Measurements from ENCODE around the gene ZFHX3. TPM values are rescaled to one million over a fixed set of nuclear protein-coding genes. Genes with fewer than 3 reads are reported as not detected.

ZFHX3 gene
- total and polyA plus RNA-seq, 2 donors (not counting 1 experiment from before 2014, with no cell fraction given): 0.54 to 6.6 TPM

GRCh38 chr16:72788269-72788809 lies 259.6 kb downstream of the ZFHX3 start:
- peaks cover 14% of the 10 kb centered on the region for H3K4me1 Mint-ChIP-seq
- WGBS (ENCODE audit: insufficient coverage): 88% methylated on average over 16 of the region's 18 CpGs
- H3K9me3 Mint-ChIP-seq (ENCODE audit: insufficient read depth): no peaks in the 10 kb centered on the region
- peak overlapping the region; percentile 70 for H2AFZ ChIP-seq (ENCODE audit: insufficient read depth, low read depth, low read length, poor library complexity, severe bottlenecking)
- intact Hi-C loops (cut with micrococcal nuclease): no loop called here
- DNase-seq (no peak), ATAC-seq (ENCODE audit: low read depth) (no peak)
- H3K4me2 ChIP-seq (replicated peaks; ENCODE audit: low read depth, low read length, poor library complexity, severe bottlenecking): peak overlapping the region; percentile 82
- peaks cover 3 to 4% of the 10 kb centered on the region in 2 donors for H3K4me1 ChIP-seq (ENCODE audit: control insufficient read depth in 2 of 2, insufficient read depth in 2 of 2, low read length in 2 of 2)
- H3K27ac Mint-ChIP-seq: no peak overlapping the region
- no peaks in the 10 kb centered on the region for H3K36me3 ChIP-seq (replicated peaks in 1 of 2; ENCODE audit: control extremely low read depth in 1 of 2, control insufficient read depth in 1 of 2, extremely low read depth in 1 of 2, insufficient read depth in 2 of 2, low read length in 1 of 2)
- H4K20me1 ChIP-seq (ENCODE audit: control insufficient read depth, insufficient read depth, low read length, poor library complexity, severe bottlenecking): no peaks in the 10 kb centered on the region
- no peak overlapping the region for H3K27ac ChIP-seq (ENCODE audit: low read length in 2 of 2)
- H3K4me3 ChIP-seq (ENCODE audit: control extremely low read depth in 1 of 5, extremely low read depth in 1 of 5, insufficient read depth in 1 of 5, low read depth in 2 of 5, low read length in 4 of 5): peak overlapping the region in 1 of 5 experiments; percentile 46
- CTCF ChIA-PET: interaction anchor here (0.9 kb wide), 1 partner anchor 45 kb away, joined by 3 read pairs; no protein-coding TSS in a partner anchor
- peaks cover 4% of the 10 kb centered on the region for H3K27me3 Mint-ChIP-seq
- H3K9ac ChIP-seq (ENCODE audit: low read length): peak overlapping the region; percentile 65
- peaks cover 0 to 11% (median 0%) of the 10 kb centered on the region in 4 experiments for H3K27me3 ChIP-seq (replicated peaks in 1 of 4; ENCODE audit: control extremely low read depth in 1 of 4, control insufficient read depth in 3 of 4, insufficient read depth in 4 of 4, low read length in 3 of 4)
- TF ChIP-seq EZH2 (IDR thresholded peaks at IDR 0.05; ENCODE audit: borderline replicate concordance, insufficient read depth, low read depth, low read length, poor library complexity, severe bottlenecking): no peak
- no peak for TF ChIP-seq CTCF (IDR thresholded peaks at IDR 0.05)
- peaks cover 0 to 2% (median 0%) of the 10 kb centered on the region in 3 donors for H3K9me3 ChIP-seq (ENCODE audit: control extremely low read depth in 1 of 3, control insufficient read depth in 2 of 3, insufficient read depth in 1 of 3, low read length in 2 of 3)
- peak overlapping the region; percentile 94 for H3K4me3 Mint-ChIP-seq
- no peaks in the 10 kb centered on the region for H3K79me2 ChIP-seq (ENCODE audit: control insufficient read depth, insufficient read depth, low read length)
- POLR2A ChIA-PET: no interaction called here

GRCh38 chr16:72787514-72788268 lies 260.2 kb downstream of the ZFHX3 start:
- POLR2A ChIA-PET: no interaction called here
- H3K27ac ChIP-seq (ENCODE audit: low read length in 2 of 2): no peak overlapping the region

More at GRCh38 chr16:72787514-72788268, 260.2 kb downstream of the ZFHX3 start:
- no peak for TF ChIP-seq EZH2 (IDR thresholded peaks at IDR 0.05; ENCODE audit: borderline replicate concordance, insufficient read depth, low read depth, low read length, poor library complexity, severe bottlenecking)
- no peak for TF ChIP-seq CTCF (IDR thresholded peaks at IDR 0.05)
- H4K20me1 ChIP-seq (ENCODE audit: control insufficient read depth, insufficient read depth, low read length, poor library complexity, severe bottlenecking): no peaks in the 10 kb centered on the region
- peak overlapping the region; percentile 65 for H3K9ac ChIP-seq (ENCODE audit: low read length)
- H3K36me3 ChIP-seq (replicated peaks in 1 of 2; ENCODE audit: control extremely low read depth in 1 of 2, control insufficient read depth in 1 of 2, extremely low read depth in 1 of 2, insufficient read depth in 2 of 2, low read length in 1 of 2): no peaks in the 10 kb centered on the region
- H3K4me3 ChIP-seq (ENCODE audit: control extremely low read depth in 1 of 5, extremely low read depth in 1 of 5, insufficient read depth in 1 of 5, low read depth in 2 of 5, low read length in 4 of 5): peak overlapping the region in 4 of 5 experiments; percentile 46 to 74 (median 56)
- CTCF ChIA-PET: interaction anchor here (1.4 kb wide), 1 partner anchor 45 kb away, joined by 8 read pairs; no protein-coding TSS in a partner anchor
- intact Hi-C loops (cut with micrococcal nuclease): loop anchor here (1.0 kb wide), 1 partner anchor 122 kb away; no protein-coding TSS in a partner anchor
- DNase-seq (peak; percentile 72), ATAC-seq (ENCODE audit: low read depth) (peak; percentile 94)
- H3K4me1 ChIP-seq (ENCODE audit: control insufficient read depth in 2 of 2, insufficient read depth in 2 of 2, low read length in 2 of 2): peaks cover 3 to 4% of the 10 kb centered on the region in 2 donors
- WGBS (ENCODE audit: insufficient coverage): 6% methylated on average over 40 of the region's 43 CpGs
- peak overlapping the region; percentile 76 for H3K27ac Mint-ChIP-seq
- H3K4me3 Mint-ChIP-seq: peak overlapping the region; percentile 94
- H3K27me3 Mint-ChIP-seq: peaks cover 4% of the 10 kb centered on the region
- peak overlapping the region; percentile 70 for H2AFZ ChIP-seq (ENCODE audit: insufficient read depth, low read depth, low read length, poor library complexity, severe bottlenecking)
- peak overlapping the region; percentile 82 for H3K4me2 ChIP-seq (replicated peaks; ENCODE audit: low read depth, low read length, poor library complexity, severe bottlenecking)
- no peaks in the 10 kb centered on the region for H3K9me3 Mint-ChIP-seq (ENCODE audit: insufficient read depth)
- H3K4me1 Mint-ChIP-seq: peaks cover 14% of the 10 kb centered on the region
- H3K9me3 ChIP-seq (ENCODE audit: control extremely low read depth in 1 of 3, control insufficient read depth in 2 of 3, insufficient read depth in 1 of 3, low read length in 2 of 3): peaks cover 0 to 2% (median 0%) of the 10 kb centered on the region in 3 donors
- H3K27me3 ChIP-seq (replicated peaks in 1 of 4; ENCODE audit: control extremely low read depth in 1 of 4, control insufficient read depth in 3 of 4, insufficient read depth in 4 of 4, low read length in 3 of 4): peaks cover 0 to 11% (median 0%) of the 10 kb centered on the region in 4 experiments
- H3K79me2 ChIP-seq (ENCODE audit: control insufficient read depth, insufficient read depth, low read length): no peaks in the 10 kb centered on the region

Measured in B cell (primary cell).